Measurements from ENCODE around the gene INO80.

GRCh38 chr15:40942878-40943277 is 173.2 kb downstream of the INO80 start:
- no peak for TF ChIP-seq CTCF (IDR thresholded peaks at IDR 0.05)
- no peak for TF ChIP-seq EP300 (IDR thresholded peaks at IDR 0.05)

Measured in esophagus muscularis mucosa (tissue), 3 donors.